NOMO-1 treated with DMSO at 0.1 percent for 48 hours (cell line): Measurements from ENCODE around the gene DNER.
"Not testable (repeated sequence)": the region's sequence is repeated elsewhere in the genome, so short reads cannot be mapped to it uniquely, and the experiment has no call there.

ENCODE experiments used
- DNase-seq: peaks from one replicate; lab custom pipeline; 2025; ENCODE audit not compliant: unreplicated experiment; lab: John Stamatoyannopoulos, UW

The DNER gene

GRCh38 chr2:229718057-229718456 lies 3.7 kb upstream of the DNER start:
- DNase-seq: no peak

- peak; percentile 39 for DNase-seq
These were observed 1.6 kb upstream of the DNER start for GRCh38 chr2:229715895-229716507.

GRCh38 chr2:229714736-229715541 lies 584 bp upstream of the DNER start:
- peak; percentile 33 for DNase-seq

GRCh38 chr2:229713371-229714079 lies 830 bp downstream of the DNER start:
- no peak for DNase-seq

- no peak for DNase-seq
These were observed 2.2 kb downstream of the DNER start for GRCh38 chr2:229712136-229712535.

- DNase-seq: no peak
These were observed 6.0 kb downstream of the DNER start for GRCh38 chr2:229708335-229708734.

- DNase-seq: no peak
These were observed 10.3 kb downstream of the DNER start for GRCh38 chr2:229703909-229704630.

- no peak for DNase-seq
These were observed 12.6 kb downstream of the DNER start for GRCh38 chr2:229701716-229702115.

GRCh38 chr2:229701062-229701461 lies 13.3 kb downstream of the DNER start:
- no peak for DNase-seq

- no peak for DNase-seq
These were observed 18.4 kb downstream of the DNER start for GRCh38 chr2:229695961-229696360.

GRCh38 chr2:229693845-229694244 lies 20.5 kb downstream of the DNER start:
- DNase-seq: not testable (repeated sequence)

GRCh38 chr2:229691631-229692030 lies 22.7 kb downstream of the DNER start:
- no peak for DNase-seq

GRCh38 chr2:229689307-229689839 lies 25.0 kb downstream of the DNER start:
- no peak for DNase-seq

GRCh38 chr2:229688141-229688540 lies 26.2 kb downstream of the DNER start:
- no peak for DNase-seq

GRCh38 chr2:229686122-229686919 lies 28.0 kb downstream of the DNER start:
- DNase-seq: no peak

- no peak for DNase-seq
These were observed 29.3 kb downstream of the DNER start for GRCh38 chr2:229684942-229685562.

- DNase-seq: no peak
These were observed 34.8 kb downstream of the DNER start for GRCh38 chr2:229679393-229680125.

- no peak for DNase-seq
These were observed 38.8 kb downstream of the DNER start for GRCh38 chr2:229675569-229675968.
